GM12875 (cell line): Measurements from ENCODE around the gene POLRMT.
"Not testable (repeated sequence)": the region's sequence is repeated elsewhere in the genome, so short reads cannot be mapped to it uniquely, and the experiment has no call there.

Experiments
- H3K4me3 ChIP-seq: one replicate; pipeline ENCODE4 v1.5.1; 2011; ENCODE audit warnings: low read depth, low read length, control low read depth
- CTCF ChIP-seq: IDR thresholded peaks from 2 replicates; pipeline ENCODE4 v1.5.1; 2011; ENCODE audit warnings: low read depth, mild to moderate bottlenecking, control low read depth, inconsistent platforms, low read length, moderate library complexity, borderline replicate concordance; ENCODE audit not compliant: insufficient read depth

POLRMT gene

GRCh38 chr19:670609-671075 is 37.3 kb upstream of the POLRMT start:
- peak; percentile 35; the same call in 1 of the 2 replicates for TF ChIP-seq CTCF
- H3K4me3 ChIP-seq = no peak overlapping the region

GRCh38 chr19:668675-669434 is 35.5 kb upstream of the POLRMT start:
- H3K4me3 ChIP-seq = not testable (repeated sequence)

GRCh38 chr19:666985-667573 is 33.7 kb upstream of the POLRMT start:
- not testable (repeated sequence) for H3K4me3 ChIP-seq

GRCh38 chr19:664913-665443 is 31.6 kb upstream of the POLRMT start:
- peak; percentile 92 for TF ChIP-seq CTCF
- no peak overlapping the region for H3K4me3 ChIP-seq

GRCh38 chr19:663682-664117 is 30.4 kb upstream of the POLRMT start:
- peak overlapping the region; percentile 69 for H3K4me3 ChIP-seq
- TF ChIP-seq CTCF = no peak

- TF ChIP-seq CTCF = no peak
- H3K4me3 ChIP-seq = peak within 1 kb of the TSS; percentile 97
Observed at GRCh38 chr19:662962-663681, 29.8 kb upstream of the POLRMT start, which contains the start of gene RNF126. Gene RNF126 (minus strand): TSS chr19:663214. CDS start chr19:663121, 93 bp downstream.

GRCh38 chr19:662207-662961 is 29.0 kb upstream of the POLRMT start:
- H3K4me3 ChIP-seq = peak overlapping the region; percentile 97

More at GRCh38 chr19:662207-662961, 29.0 kb upstream of the POLRMT start:
- TF ChIP-seq CTCF = no peak
